ENCODE data around the gene CDK14. TPM values are rescaled to one million over a fixed set of nuclear protein-coding genes. Genes with fewer than 3 reads are reported as not detected.

Gene CDK14
- total and polyA plus RNA-seq, 2 donors (not counting 3 experiments of a cell fraction or from before 2014, with no cell fraction given), result 5.5 to 34.2 TPM

DNA sequence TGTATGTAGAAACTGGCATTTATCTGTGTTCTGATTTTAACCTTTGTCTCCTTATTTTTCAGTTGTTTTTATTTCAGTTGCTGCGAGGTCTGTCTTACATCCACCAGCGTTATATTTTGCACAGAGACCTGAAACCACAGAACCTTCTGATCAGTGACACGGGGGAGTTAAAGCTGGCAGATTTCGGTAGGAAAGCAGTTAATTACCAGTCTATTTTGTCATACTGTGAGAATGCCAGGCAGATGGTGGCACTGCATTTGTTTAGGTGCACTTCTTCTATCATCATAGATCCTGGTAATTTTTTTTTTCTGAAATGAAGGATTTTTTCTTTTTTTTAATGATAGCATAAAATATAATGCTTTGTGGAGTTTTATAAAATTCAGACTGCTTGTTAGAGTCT, 321.4 kb downstream of the CDK14 start:
- ChIA-PET POLR2A (no interaction called here), CTCF (no interaction called here)
- no TSS peak for BruUV-seq (replicated peaks)
- dilution Hi-C loops (cut with MboI; ENCODE audit: extremely low pct_ligation_motif_present, low sequenced_read_pairs) (no loop called here), intact Hi-C loops (cut with micrococcal nuclease) (no loop called here)
- Histone ChIP-seq H3K9me3 (replicated peaks; ENCODE audit: control insufficient read depth, insufficient read depth, low read length) (no peaks in the 10 kb centered on the region), H3K9ac (replicated peaks; ENCODE audit: extremely low read depth, insufficient read depth, low read length) (no peak overlapping the region), H3K4me3 (replicated peaks in 1 of 3; ENCODE audit: insufficient read depth in 1 of 3, low read depth in 1 of 3, low read length in 3 of 3) (no peak overlapping the region), H2AFZ (ENCODE audit: low read depth, low read length) (no peak overlapping the region), H3K9me1 (replicated peaks; ENCODE audit: control insufficient read depth, extremely low read depth, insufficient read depth, low read length) (no peaks in the 10 kb centered on the region), H3K79me2 (ENCODE audit: control insufficient read depth, insufficient read depth, low read length) (no peaks in the 10 kb centered on the region), H3K36me3 (ENCODE audit: control insufficient read depth in 2 of 2, extremely low read depth in 1 of 2, insufficient read depth in 2 of 2, low read length in 2 of 2) (no peaks in the 10 kb centered on the region), H4K20me1 (replicated peaks; ENCODE audit: control insufficient read depth, extremely low read depth, insufficient read depth, low read length) (no peaks in the 10 kb centered on the region), H3K27ac (ENCODE audit: insufficient read depth, low read depth, low read length) (no peak overlapping the region), H3K4me2 (ENCODE audit: insufficient read depth, low read length) (no peak overlapping the region), H3K27me3 (ENCODE audit: control insufficient read depth in 2 of 2, insufficient read depth in 2 of 2, low read length in 2 of 2) (no peaks in the 10 kb centered on the region), H3K4me1 (ENCODE audit: control insufficient read depth, extremely low read depth, insufficient read depth, low read length) (no peaks in the 10 kb centered on the region)
- DNase-seq (ENCODE audit: low read depth, low spot score) (no peak), FAIRE-seq (no peak)
- no peak for TF ChIP-seq JUN (IDR thresholded peaks at IDR 0.05; ENCODE audit: borderline replicate concordance, insufficient read depth, insufficient read length, low read depth)
- TF ChIP-seq FOS (IDR thresholded peaks at IDR 0.05; ENCODE audit: borderline replicate concordance, insufficient read depth, low read length), result no peak

DNA sequence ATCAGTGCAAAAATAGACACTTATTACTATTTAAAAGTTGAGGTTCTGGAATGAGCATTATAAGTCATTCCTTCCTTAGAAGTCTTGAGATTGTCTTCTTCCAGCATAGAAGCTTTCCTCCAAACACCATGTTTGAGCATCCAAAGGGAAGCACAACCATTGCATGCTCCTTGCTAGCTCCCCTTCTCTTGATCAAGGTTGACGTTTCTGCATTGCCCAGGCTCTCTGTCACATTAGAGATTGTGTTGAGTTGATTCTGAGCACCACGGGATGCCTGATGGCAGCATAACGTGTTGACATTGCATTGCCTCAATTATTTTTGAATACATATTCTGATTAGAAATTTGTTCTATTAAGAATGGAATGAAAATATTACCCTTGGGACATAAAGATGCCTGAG, 322.2 kb downstream of the CDK14 start:
- intact Hi-C loops (cut with micrococcal nuclease), result no loop called here
- Histone ChIP-seq H3K9ac (replicated peaks; ENCODE audit: extremely low read depth, insufficient read depth, low read length) (no peak overlapping the region), H2AFZ (ENCODE audit: low read depth, low read length) (no peak overlapping the region), H3K4me3 (replicated peaks in 1 of 3; ENCODE audit: insufficient read depth in 1 of 3, low read depth in 1 of 3, low read length in 3 of 3) (no peak overlapping the region), H3K9me1 (replicated peaks; ENCODE audit: control insufficient read depth, extremely low read depth, insufficient read depth, low read length) (no peaks in the 10 kb centered on the region), H4K20me1 (replicated peaks; ENCODE audit: control insufficient read depth, extremely low read depth, insufficient read depth, low read length) (no peaks in the 10 kb centered on the region), H3K36me3 (ENCODE audit: control insufficient read depth in 2 of 2, extremely low read depth in 1 of 2, insufficient read depth in 2 of 2, low read length in 2 of 2) (no peaks in the 10 kb centered on the region), H3K79me2 (ENCODE audit: control insufficient read depth, insufficient read depth, low read length) (no peaks in the 10 kb centered on the region), H3K27me3 (ENCODE audit: control insufficient read depth in 2 of 2, insufficient read depth in 2 of 2, low read length in 2 of 2) (no peaks in the 10 kb centered on the region), H3K27ac (ENCODE audit: insufficient read depth, low read depth, low read length) (no peak overlapping the region), H3K4me2 (ENCODE audit: insufficient read depth, low read length) (no peak overlapping the region), H3K4me1 (ENCODE audit: control insufficient read depth, extremely low read depth, insufficient read depth, low read length) (no peaks in the 10 kb centered on the region), H3K9me3 (replicated peaks; ENCODE audit: control insufficient read depth, insufficient read depth, low read length) (no peaks in the 10 kb centered on the region)
- no TSS peak for BruUV-seq (replicated peaks)
- no peak for DNase-seq (ENCODE audit: low read depth, low spot score)
- TF ChIP-seq POLR2AphosphoS5 (IDR thresholded peaks at IDR 0.05; ENCODE audit: insufficient read depth, low read depth, low read length) (no peak), JUN (IDR thresholded peaks at IDR 0.05; ENCODE audit: borderline replicate concordance, insufficient read depth, insufficient read length, low read depth) (no peak), POLR2A (IDR thresholded peaks at IDR 0.05; ENCODE audit: low read depth, low read length) (no peak), FOS (IDR thresholded peaks at IDR 0.05; ENCODE audit: borderline replicate concordance, insufficient read depth, low read length) (no peak), GATA2 (IDR thresholded peaks at IDR 0.05; ENCODE audit: insufficient read depth, insufficient read length, low read depth, low read length) (no peak), MYC (IDR thresholded peaks at IDR 0.05; ENCODE audit: low read depth, low read length) (no peak), EZH2 (IDR thresholded peaks at IDR 0.05; ENCODE audit: borderline replicate concordance, low read depth, low read length, severe bottlenecking) (no peak)
- TF ChIP-seq, protein P1, sequence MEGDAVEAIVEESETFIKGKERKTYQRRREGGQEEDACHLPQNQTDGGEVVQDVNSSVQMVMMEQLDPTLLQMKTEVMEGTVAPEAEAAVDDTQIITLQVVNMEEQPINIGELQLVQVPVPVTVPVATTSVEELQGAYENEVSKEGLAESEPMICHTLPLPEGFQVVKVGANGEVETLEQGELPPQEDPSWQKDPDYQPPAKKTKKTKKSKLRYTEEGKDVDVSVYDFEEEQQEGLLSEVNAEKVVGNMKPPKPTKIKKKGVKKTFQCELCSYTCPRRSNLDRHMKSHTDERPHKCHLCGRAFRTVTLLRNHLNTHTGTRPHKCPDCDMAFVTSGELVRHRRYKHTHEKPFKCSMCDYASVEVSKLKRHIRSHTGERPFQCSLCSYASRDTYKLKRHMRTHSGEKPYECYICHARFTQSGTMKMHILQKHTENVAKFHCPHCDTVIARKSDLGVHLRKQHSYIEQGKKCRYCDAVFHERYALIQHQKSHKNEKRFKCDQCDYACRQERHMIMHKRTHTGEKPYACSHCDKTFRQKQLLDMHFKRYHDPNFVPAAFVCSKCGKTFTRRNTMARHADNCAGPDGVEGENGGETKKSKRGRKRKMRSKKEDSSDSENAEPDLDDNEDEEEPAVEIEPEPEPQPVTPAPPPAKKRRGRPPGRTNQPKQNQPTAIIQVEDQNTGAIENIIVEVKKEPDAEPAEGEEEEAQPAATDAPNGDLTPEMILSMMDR (IDR thresholded peaks at IDR 0.05; ENCODE audit: extremely low read depth in 1 of 2, insufficient read depth in 1 of 2, low read depth in 1 of 2, low read length in 2 of 2), result no peak
- CTCF ChIA-PET, result no interaction called here
- FAIRE-seq, result no peak
- POLR2A ChIA-PET, result no interaction called here
- dilution Hi-C loops (cut with MboI; ENCODE audit: extremely low pct_ligation_motif_present, low sequenced_read_pairs), result no loop called here
